ENCODE results near the gene ZNF560. TPM values are rescaled to one million over a fixed set of nuclear protein-coding genes. Genes with fewer than 3 reads are reported as not detected.
A peak's percentile ranks its signal among the peaks of the same experiment; 100 is the strongest.

ZNF560 gene
- total RNA-seq, 1 donor from 2014 or later, result under 0.01 TPM

- Histone ChIP-seq H3K36me3 (ENCODE audit: control insufficient read depth, insufficient read depth, low read length) (no peaks in the 10 kb centered on the region), H3K27me3 (ENCODE audit: control insufficient read depth, insufficient read depth, low read length) (no peaks in the 10 kb centered on the region), H3K4me3 (ENCODE audit: low read depth, low read length) (no peak overlapping the region)
- TF ChIP-seq, protein P1, sequence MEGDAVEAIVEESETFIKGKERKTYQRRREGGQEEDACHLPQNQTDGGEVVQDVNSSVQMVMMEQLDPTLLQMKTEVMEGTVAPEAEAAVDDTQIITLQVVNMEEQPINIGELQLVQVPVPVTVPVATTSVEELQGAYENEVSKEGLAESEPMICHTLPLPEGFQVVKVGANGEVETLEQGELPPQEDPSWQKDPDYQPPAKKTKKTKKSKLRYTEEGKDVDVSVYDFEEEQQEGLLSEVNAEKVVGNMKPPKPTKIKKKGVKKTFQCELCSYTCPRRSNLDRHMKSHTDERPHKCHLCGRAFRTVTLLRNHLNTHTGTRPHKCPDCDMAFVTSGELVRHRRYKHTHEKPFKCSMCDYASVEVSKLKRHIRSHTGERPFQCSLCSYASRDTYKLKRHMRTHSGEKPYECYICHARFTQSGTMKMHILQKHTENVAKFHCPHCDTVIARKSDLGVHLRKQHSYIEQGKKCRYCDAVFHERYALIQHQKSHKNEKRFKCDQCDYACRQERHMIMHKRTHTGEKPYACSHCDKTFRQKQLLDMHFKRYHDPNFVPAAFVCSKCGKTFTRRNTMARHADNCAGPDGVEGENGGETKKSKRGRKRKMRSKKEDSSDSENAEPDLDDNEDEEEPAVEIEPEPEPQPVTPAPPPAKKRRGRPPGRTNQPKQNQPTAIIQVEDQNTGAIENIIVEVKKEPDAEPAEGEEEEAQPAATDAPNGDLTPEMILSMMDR (IDR thresholded peaks at IDR 0.05; ENCODE audit: insufficient read depth, low read length, severe bottlenecking), result no peak
- DNase-seq (ENCODE audit: low read depth) (no peak), FAIRE-seq (no peak)
These were observed 11.4 kb downstream of the ZNF560 start for GRCh38 chr19:9487016-9487415.

GRCh38 chr19:9485140-9485539 lies 13.3 kb downstream of the ZNF560 start:
- TF ChIP-seq, protein P1 (IDR thresholded peaks at IDR 0.05; ENCODE audit: insufficient read depth, low read length, severe bottlenecking), result no peak
- Histone ChIP-seq H3K4me3 (ENCODE audit: low read depth, low read length) (no peak overlapping the region), H3K27me3 (ENCODE audit: control insufficient read depth, insufficient read depth, low read length) (no peaks in the 10 kb centered on the region), H3K36me3 (ENCODE audit: control insufficient read depth, insufficient read depth, low read length) (no peaks in the 10 kb centered on the region)
- DNase-seq (ENCODE audit: low read depth) (no peak), FAIRE-seq (no peak)

DNA sequence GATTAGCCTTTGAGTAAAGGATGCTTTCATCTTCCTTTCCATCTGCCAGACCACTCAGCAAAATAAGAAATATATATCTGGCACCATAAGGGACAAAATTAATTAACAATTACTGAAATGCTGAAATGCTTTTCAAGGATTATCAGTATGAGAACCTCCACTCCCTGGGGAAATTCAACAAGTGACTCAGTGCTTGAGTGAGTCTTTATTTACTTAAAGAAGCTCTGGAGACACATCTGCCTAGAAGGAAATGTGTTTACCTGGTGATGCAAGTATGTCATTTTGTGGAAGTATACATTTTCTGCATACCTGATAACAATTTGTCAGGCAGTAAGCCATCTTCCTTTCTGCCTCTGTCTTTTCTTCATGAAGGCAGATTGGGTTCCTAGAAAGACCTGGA lies 23.4 kb downstream of the ZNF560 start:
- no peaks in the 10 kb centered on the region for H3K36me3 ChIP-seq (ENCODE audit: control insufficient read depth, insufficient read depth, low read length)
- H3K27me3 ChIP-seq (ENCODE audit: control insufficient read depth, insufficient read depth, low read length), result no peaks in the 10 kb centered on the region
- no peak for FAIRE-seq
- peak; percentile 39 for DNase-seq (ENCODE audit: low read depth)
- TF ChIP-seq, protein P1 (IDR thresholded peaks at IDR 0.05; ENCODE audit: insufficient read depth, low read length, severe bottlenecking), result no peak
- no peak overlapping the region for H3K4me3 ChIP-seq (ENCODE audit: low read depth, low read length)

- TF ChIP-seq, protein P1 (IDR thresholded peaks at IDR 0.05; ENCODE audit: insufficient read depth, low read length, severe bottlenecking), result no peak
- DNase-seq (ENCODE audit: low read depth) (no peak), FAIRE-seq (no peak)
- Histone ChIP-seq H3K36me3 (ENCODE audit: control insufficient read depth, insufficient read depth, low read length) (no peaks in the 10 kb centered on the region), H3K4me3 (ENCODE audit: low read depth, low read length) (no peak overlapping the region), H3K27me3 (ENCODE audit: control insufficient read depth, insufficient read depth, low read length) (no peaks in the 10 kb centered on the region)
These were observed 31.3 kb downstream of the ZNF560 start for GRCh38 chr19:9467161-9467560.

DNA sequence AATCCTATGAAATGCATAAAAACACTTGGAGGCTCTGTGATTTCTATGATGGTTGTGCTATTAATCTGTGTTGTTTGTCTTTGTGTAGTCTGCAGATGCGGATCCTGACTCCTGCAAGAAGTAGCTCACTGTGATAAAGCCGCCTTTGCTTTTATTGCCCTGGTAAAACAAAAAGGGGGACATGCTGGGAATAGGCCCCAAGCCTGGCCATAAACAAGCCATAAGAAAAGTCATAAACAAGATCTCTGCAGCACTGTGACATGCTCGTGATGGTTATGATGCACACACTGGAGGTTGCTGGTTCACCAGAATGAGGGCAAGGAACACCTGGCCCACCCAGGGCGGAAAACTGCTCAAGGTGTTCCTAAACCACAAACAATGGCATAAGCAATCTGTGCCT lies 36.5 kb downstream of the ZNF560 start:
- Histone ChIP-seq H3K4me3 (ENCODE audit: low read depth, low read length) (no peak overlapping the region), H3K36me3 (ENCODE audit: control insufficient read depth, insufficient read depth, low read length) (no peaks in the 10 kb centered on the region), H3K27me3 (ENCODE audit: control insufficient read depth, insufficient read depth, low read length) (no peaks in the 10 kb centered on the region)
- TF ChIP-seq, protein P1 (IDR thresholded peaks at IDR 0.05; ENCODE audit: insufficient read depth, low read length, severe bottlenecking), result no peak
- peak; percentile 73 for FAIRE-seq
- no peak for DNase-seq (ENCODE audit: low read depth)

- H3K27me3 ChIP-seq (ENCODE audit: control insufficient read depth, insufficient read depth, low read length), result no peaks in the 10 kb centered on the region
- no peak for DNase-seq (ENCODE audit: low read depth)
- no peaks in the 10 kb centered on the region for H3K36me3 ChIP-seq (ENCODE audit: control insufficient read depth, insufficient read depth, low read length)
- FAIRE-seq, result no peak
- TF ChIP-seq, protein P1 (IDR thresholded peaks at IDR 0.05; ENCODE audit: insufficient read depth, low read length, severe bottlenecking), result no peak
- no peak overlapping the region for H3K4me3 ChIP-seq (ENCODE audit: low read depth, low read length)
These were observed 42.3 kb downstream of the ZNF560 start for GRCh38 chr19:9456018-9456689.

Data from bronchial epithelial cell (primary cell).